ENCODE data around the gene IRF2BP1.

DNA sequence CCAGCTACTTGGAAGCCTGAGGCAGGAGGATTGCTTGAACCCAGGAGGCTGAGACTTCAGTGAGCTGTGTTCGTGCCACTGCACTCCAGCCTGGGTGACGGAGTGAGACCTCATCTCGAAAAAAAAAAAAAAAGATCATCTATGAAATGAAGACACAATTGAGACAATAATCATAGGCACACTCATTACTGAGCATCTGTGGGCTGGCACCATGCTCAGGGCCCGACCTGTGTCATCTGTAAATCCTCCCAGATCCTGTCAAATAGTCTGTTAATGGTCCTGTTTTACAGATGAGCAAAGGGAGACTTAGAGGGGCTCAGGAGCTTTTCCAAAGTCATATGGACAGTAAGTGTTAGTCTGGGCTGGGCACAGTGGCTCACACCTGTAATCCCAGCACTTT is 32.8 kb upstream of the IRF2BP1 start:
- TF ChIP-seq, protein P1, sequence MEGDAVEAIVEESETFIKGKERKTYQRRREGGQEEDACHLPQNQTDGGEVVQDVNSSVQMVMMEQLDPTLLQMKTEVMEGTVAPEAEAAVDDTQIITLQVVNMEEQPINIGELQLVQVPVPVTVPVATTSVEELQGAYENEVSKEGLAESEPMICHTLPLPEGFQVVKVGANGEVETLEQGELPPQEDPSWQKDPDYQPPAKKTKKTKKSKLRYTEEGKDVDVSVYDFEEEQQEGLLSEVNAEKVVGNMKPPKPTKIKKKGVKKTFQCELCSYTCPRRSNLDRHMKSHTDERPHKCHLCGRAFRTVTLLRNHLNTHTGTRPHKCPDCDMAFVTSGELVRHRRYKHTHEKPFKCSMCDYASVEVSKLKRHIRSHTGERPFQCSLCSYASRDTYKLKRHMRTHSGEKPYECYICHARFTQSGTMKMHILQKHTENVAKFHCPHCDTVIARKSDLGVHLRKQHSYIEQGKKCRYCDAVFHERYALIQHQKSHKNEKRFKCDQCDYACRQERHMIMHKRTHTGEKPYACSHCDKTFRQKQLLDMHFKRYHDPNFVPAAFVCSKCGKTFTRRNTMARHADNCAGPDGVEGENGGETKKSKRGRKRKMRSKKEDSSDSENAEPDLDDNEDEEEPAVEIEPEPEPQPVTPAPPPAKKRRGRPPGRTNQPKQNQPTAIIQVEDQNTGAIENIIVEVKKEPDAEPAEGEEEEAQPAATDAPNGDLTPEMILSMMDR (IDR thresholded peaks at IDR 0.05), result no peak
- TF ChIP-seq ZFX (IDR thresholded peaks at IDR 0.05; ENCODE audit: borderline replicate concordance), result no peak
